PFSK-1 (cell line): ENCODE measurements around the gene HOXC6.

Experiments used
- POLR2AphosphoS5 ChIP-seq: IDR thresholded peaks from 2 replicates; pipeline ENCODE4 v1.6.1; 2012; ENCODE audit warnings: low read depth, mild to moderate bottlenecking, control low read depth, low read length, moderate library complexity
- REST ChIP-seq, 2 experiments: IDR thresholded peaks; 2 replicates each; pipeline versions ENCODE4 v1.6.1 to v1.8.0; 2011 to 2012; ENCODE audit warnings: low read depth in 2 of 2, low read length in 2 of 2, control low read depth in 1 of 2, inconsistent platforms in 1 of 2, mild to moderate bottlenecking in 1 of 2, moderate library complexity in 1 of 2; ENCODE audit not compliant: insufficient read depth in 1 of 2
- SIN3A ChIP-seq: IDR thresholded peaks from 2 replicates; pipeline ENCODE4 v1.6.1; 2012; ENCODE audit warnings: mild to moderate bottlenecking, low read length, moderate library complexity, borderline replicate concordance; ENCODE audit not compliant: insufficient read depth
- TAF1 ChIP-seq: IDR thresholded peaks from 2 replicates; pipeline ENCODE4 v1.6.1; 2012; ENCODE audit warnings: low read length, control low read depth, borderline replicate concordance; ENCODE audit not compliant: insufficient read depth

- TF ChIP-seq REST (IDR thresholded peaks at IDR 0.05; ENCODE audit: insufficient read depth in 1 of 2, low read depth in 2 of 2, low read length in 2 of 2) (no peak), POLR2AphosphoS5 (no peak), TAF1 (no peak), SIN3A (no peak)
These were observed 48.0 kb upstream of the HOXC6 start for GRCh38 chr12:53980104-53980801.
